HFFc6 (cell line): ENCODE measurements around the gene LIN9. TPM values are rescaled to one million over a fixed set of nuclear protein-coding genes. Genes with fewer than 3 reads are reported as not detected.
"Not testable (repeated sequence)": the region's sequence is repeated elsewhere in the genome, so short reads cannot be mapped to it uniquely, and the experiment has no call there.

ENCODE experiments used
- DNase-seq: peaks from one replicate; pipeline ENCODE4 v3.0.0-alpha.2; 2018
- H3K27ac Mint-ChIP-seq: 2 replicates; pipeline ENCODE4 v1.8.0; 2020; ENCODE audit warnings: mild to moderate bottlenecking, mixed read lengths
- H3K27me3 Mint-ChIP-seq: 2 replicates; pipeline ENCODE4 v1.8.0; 2021; ENCODE audit warnings: mild to moderate bottlenecking, moderate library complexity, mixed read lengths; ENCODE audit not compliant: insufficient read depth
- H3K36me3 Mint-ChIP-seq: 2 replicates; pipeline ENCODE4 v1.8.0; 2021; ENCODE audit warnings: low read depth, mixed read lengths
- H3K4me1 Mint-ChIP-seq: 2 replicates; pipeline ENCODE4 v1.8.0; 2020; ENCODE audit warnings: low read depth, mixed read lengths
- H3K4me3 Mint-ChIP-seq: 2 replicates; pipeline ENCODE4 v1.8.0; 2020; ENCODE audit warnings: mild to moderate bottlenecking, moderate library complexity, mixed read lengths
- H3K9me3 Mint-ChIP-seq: 2 replicates; pipeline ENCODE4 v1.8.0; 2020; ENCODE audit warnings: mild to moderate bottlenecking, mixed read lengths
- total RNA-seq, 6 experiments: library from RNA; stranded (reverse); fragmentation: NEBNext Ultra II Directional; extraction: Animal tissue kit (Norgen Biotek cat#: 25700); gene quantifications; 2 replicates in 1 of 6; 3 replicates in 5 of 6; pipeline ENCODE4 v1.2.3, GENCODE V29; 2021
- TF ChIP-seq, protein P1 (sequence below): fragments of 200-600 bp; sonication (generic); IDR thresholded peaks from 2 replicates; pipeline ENCODE4 v1.5.0; 2021; ENCODE audit warnings: antibody characterized with exemption, mild to moderate bottlenecking

The LIN9 gene
- total RNA-seq, 6 experiments from 2014 or later, result 3.6 to 5.2 (median 4.5) TPM

DNA sequence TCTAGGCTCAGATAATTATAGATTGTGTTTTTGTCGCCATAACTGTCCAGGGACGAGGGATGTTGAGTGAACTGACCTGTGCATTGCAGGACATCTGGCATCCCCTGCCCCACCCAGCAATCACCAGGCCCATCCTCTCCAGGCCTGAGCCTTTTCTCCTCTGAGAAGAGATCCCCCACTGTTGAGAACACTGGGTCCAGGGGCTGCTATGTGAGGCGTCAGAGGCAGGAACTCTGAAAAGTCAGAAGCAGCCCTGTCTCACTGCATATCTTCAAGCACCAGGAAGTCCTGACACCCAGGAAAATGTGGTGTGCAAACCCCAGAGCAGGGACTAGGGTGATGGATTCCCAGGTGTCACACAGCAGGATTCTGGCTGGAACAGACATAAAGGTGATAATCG is 105.3 kb downstream of the LIN9 start:
- Mint-ChIP-seq H3K4me3 (no peak overlapping the region), H3K27ac (no peak overlapping the region), H3K9me3 (no peaks in the 10 kb centered on the region), H3K36me3 (no peaks in the 10 kb centered on the region), H3K4me1 (no peaks in the 10 kb centered on the region), H3K27me3 (peaks cover 12% of the 10 kb centered on the region)
- TF ChIP-seq, protein P1, sequence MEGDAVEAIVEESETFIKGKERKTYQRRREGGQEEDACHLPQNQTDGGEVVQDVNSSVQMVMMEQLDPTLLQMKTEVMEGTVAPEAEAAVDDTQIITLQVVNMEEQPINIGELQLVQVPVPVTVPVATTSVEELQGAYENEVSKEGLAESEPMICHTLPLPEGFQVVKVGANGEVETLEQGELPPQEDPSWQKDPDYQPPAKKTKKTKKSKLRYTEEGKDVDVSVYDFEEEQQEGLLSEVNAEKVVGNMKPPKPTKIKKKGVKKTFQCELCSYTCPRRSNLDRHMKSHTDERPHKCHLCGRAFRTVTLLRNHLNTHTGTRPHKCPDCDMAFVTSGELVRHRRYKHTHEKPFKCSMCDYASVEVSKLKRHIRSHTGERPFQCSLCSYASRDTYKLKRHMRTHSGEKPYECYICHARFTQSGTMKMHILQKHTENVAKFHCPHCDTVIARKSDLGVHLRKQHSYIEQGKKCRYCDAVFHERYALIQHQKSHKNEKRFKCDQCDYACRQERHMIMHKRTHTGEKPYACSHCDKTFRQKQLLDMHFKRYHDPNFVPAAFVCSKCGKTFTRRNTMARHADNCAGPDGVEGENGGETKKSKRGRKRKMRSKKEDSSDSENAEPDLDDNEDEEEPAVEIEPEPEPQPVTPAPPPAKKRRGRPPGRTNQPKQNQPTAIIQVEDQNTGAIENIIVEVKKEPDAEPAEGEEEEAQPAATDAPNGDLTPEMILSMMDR, result no peak
- no peak for DNase-seq

DNA sequence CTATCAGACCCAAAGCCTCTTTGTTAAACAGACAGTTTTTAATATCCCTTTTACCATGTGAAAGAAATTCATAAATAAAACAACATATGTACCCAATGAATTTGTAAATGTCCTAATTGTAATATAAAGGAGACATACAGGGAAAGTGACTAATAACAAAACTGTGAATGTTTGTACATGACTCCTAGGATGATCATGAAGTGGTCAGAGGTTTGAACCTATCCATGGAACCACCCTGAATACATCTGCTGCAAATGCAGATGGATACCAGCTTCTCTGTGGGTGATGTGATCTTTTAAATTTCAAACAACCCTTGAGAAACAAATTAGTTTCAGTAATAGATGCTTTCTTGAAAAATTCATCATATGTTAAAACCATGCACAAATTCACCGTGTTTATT is 105.7 kb downstream of the LIN9 start:
- TF ChIP-seq, protein P1, result no peak
- Mint-ChIP-seq H3K27me3 (peaks cover 9% of the 10 kb centered on the region), H3K4me3 (no peak overlapping the region), H3K9me3 (no peaks in the 10 kb centered on the region), H3K27ac (no peak overlapping the region), H3K36me3 (no peaks in the 10 kb centered on the region), H3K4me1 (no peaks in the 10 kb centered on the region)
- no peak for DNase-seq

DNA sequence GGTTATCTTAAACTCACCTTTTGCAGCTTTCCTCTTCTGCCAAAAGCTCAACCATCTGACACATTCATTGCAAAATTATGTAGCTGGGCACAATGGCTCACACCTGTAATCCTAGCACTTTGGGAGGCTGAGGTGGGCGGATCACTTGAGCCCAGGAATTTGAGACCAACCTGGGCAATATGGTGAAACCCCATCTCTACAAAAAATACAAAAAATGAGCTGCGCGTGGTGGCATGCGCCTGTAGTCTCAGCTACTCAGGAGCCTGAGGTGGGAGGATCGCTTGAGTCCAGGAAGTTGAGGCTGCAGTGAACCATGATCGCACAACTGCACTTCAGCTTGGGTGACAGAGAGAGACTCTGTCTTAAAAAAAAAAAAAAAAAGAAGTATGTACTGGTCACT is 106.3 kb downstream of the LIN9 start:
- not testable (repeated sequence) for H3K27ac Mint-ChIP-seq, H3K4me3 Mint-ChIP-seq, H3K27me3 Mint-ChIP-seq, H3K9me3 Mint-ChIP-seq, DNase-seq, H3K36me3 Mint-ChIP-seq, H3K4me1 Mint-ChIP-seq

DNA sequence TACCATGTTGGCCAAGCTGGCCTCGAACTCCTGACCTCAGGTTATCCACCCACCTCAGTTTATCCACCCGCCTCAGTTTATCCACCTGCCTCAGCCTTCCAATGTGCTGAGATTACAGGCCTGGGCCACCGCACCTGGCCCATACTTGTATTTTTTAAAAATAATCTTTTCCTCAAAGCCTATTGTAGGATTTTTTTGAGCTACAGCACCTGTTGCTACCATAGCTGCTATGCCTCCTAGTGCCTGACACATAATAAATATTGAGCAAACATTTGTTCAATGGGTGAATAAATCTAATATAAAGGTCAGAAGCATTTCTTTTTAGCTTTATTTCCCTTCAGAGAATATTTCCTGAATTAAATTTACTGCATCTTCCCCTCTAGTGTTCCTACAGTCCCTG is 106.7 kb downstream of the LIN9 start:
- peaks cover 4% of the 10 kb centered on the region for H3K27me3 Mint-ChIP-seq
- DNase-seq, result no peak
- no peaks in the 10 kb centered on the region for H3K4me1 Mint-ChIP-seq
- no peaks in the 10 kb centered on the region for H3K36me3 Mint-ChIP-seq
- TF ChIP-seq, protein P1, result no peak
- H3K9me3 Mint-ChIP-seq, result no peaks in the 10 kb centered on the region
- no peak overlapping the region for H3K4me3 Mint-ChIP-seq
- no peak overlapping the region for H3K27ac Mint-ChIP-seq

DNA sequence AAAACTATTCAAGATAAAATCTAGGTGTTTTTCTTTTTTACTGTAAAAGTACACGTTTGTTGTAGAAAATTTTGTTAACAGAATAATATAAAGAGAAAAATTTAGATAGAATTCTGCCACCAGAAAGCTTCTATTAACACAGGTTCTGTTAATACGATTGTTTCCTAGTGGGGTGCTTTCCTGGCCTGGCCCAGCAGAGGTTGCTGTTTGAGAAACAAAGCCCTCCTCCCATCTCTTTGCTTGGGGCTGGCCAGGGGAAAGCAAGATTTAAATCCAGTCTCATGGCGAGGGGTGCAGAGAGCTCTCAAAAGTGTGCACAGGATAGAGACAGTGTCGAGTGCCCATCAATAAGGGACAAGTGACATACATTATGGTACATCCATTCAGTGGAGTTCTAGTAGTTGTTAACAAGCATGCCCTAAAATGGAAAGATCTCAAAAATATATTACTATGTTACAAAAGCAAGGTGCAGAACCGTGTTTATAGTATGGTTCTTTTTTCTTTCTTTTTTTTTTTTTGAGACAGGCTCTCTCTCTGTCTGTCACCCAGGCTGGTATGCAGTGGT is 107.9 kb downstream of the LIN9 start:
- H3K4me1 Mint-ChIP-seq, result no peaks in the 10 kb centered on the region
- H3K4me3 Mint-ChIP-seq, result no peak overlapping the region
- peaks cover 4% of the 10 kb centered on the region; the same call in 1 of the 2 replicates for H3K27me3 Mint-ChIP-seq
- no peaks in the 10 kb centered on the region for H3K9me3 Mint-ChIP-seq
- TF ChIP-seq, protein P1, result peak; percentile 50
- H3K36me3 Mint-ChIP-seq, result no peaks in the 10 kb centered on the region
- H3K27ac Mint-ChIP-seq, result no peak overlapping the region
- DNase-seq, result no peak

DNA sequence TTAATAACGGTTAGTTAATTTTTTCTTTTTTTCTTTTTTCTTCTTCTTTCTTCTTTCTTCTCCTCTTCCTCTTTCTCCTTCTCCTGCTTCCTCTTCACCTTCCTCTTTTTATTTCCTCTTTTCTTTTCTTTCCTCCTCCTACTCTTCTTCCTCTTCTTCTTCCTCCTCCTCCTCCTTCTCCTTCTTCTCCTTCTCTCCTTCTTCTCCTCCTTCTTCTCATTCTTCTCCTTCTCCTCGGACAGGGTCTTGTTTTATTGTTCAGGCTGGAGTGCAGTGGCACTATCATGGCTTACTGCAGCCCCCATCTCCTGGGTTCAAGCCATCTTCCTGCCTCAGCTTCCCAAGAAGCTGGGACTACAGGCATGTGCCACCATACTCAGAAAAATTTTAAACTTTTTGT is 109.0 kb downstream of the LIN9 start:
- no peaks in the 10 kb centered on the region for H3K9me3 Mint-ChIP-seq
- TF ChIP-seq, protein P1, result no peak
- peaks cover 4% of the 10 kb centered on the region; the same call in 1 of the 2 replicates for H3K27me3 Mint-ChIP-seq
- H3K4me3 Mint-ChIP-seq, result no peak overlapping the region
- H3K4me1 Mint-ChIP-seq, result no peaks in the 10 kb centered on the region
- H3K36me3 Mint-ChIP-seq, result no peaks in the 10 kb centered on the region
- DNase-seq, result no peak
- H3K27ac Mint-ChIP-seq, result no peak overlapping the region
